Colonic mucosa (tissue), 4 donors: ENCODE measurements around the gene DLX2. TPM values are rescaled to one million over a fixed set of nuclear protein-coding genes. Genes with fewer than 3 reads are reported as not detected.

ENCODE experiments used
- DNase-seq: peaks from one replicate; pipeline ENCODE4 v3.0.0-alpha.2; 2020
- H3K27ac ChIP-seq: fragments of 200-600 bp; one replicate; pipeline ENCODE4 v1.8.0; 2021
- H3K27me3 ChIP-seq: fragments of 200-600 bp; one replicate; pipeline ENCODE4 v1.8.0; 2021
- H3K36me3 ChIP-seq: fragments of 200-600 bp; one replicate; pipeline ENCODE4 v1.8.0; 2021
- H3K4me1 ChIP-seq: fragments of 200-600 bp; one replicate; pipeline ENCODE4 v1.8.0; 2021; ENCODE audit warnings: mild to moderate bottlenecking
- H3K4me3 ChIP-seq: fragments of 200-600 bp; one replicate; pipeline ENCODE4 v1.8.0; 2021
- H3K9ac ChIP-seq, 2 donors: one replicate each; pipeline ENCODE4 v1.7.0; 2013; ENCODE audit warnings: control low read depth in 2 of 2, low read depth in 2 of 2, low read length in 2 of 2
- H3K9me3 ChIP-seq: fragments of 200-600 bp; one replicate; pipeline ENCODE4 v1.8.0; 2021
- CTCF ChIP-seq: fragments of 200-600 bp; IDR thresholded peaks from one replicate; pipeline ENCODE4 v1.8.0; 2022; ENCODE audit warnings: antibody characterized with exemption, mild to moderate bottlenecking
- intact Hi-C: fragments of 100-400 bp; cut with DNase I; formaldehyde crosslinking; loops from one replicate; pipeline ENCODE4 v1.14.1; 2022
- total RNA-seq, 2 donors: library from RNA; stranded (reverse); fragmentation: NEBNext Ultra II Directional in 1 of 2; extraction: Animal tissue kit (Norgen Biotek cat#: 25700) in 1 of 2; gene quantifications; one replicate each; pipeline ENCODE4 v1.2.1, GENCODE V29; 2021
- donor health status: healthy.
- donor health status: DM: no; HTN: no; CAD: no.
- donor health status: DM: no; HTN: no; CAD: no.

DLX2 gene
- total RNA-seq, 2 donors from 2014 or later: not detected

- intact Hi-C loops: no loop called here
- H3K9me3 ChIP-seq: no peaks in the 10 kb centered on the region
- no peaks in the 10 kb centered on the region for H3K4me1 ChIP-seq
- H3K9ac ChIP-seq: no peak overlapping the region
- no peak overlapping the region for H3K27ac ChIP-seq
- no peak overlapping the region for H3K4me3 ChIP-seq
- no peaks in the 10 kb centered on the region for H3K36me3 ChIP-seq
- DNase-seq: no peak
- TF ChIP-seq CTCF: no peak
- H3K27me3 ChIP-seq: no peaks in the 10 kb centered on the region
Observed at GRCh38 chr2:172113617-172114016, 10.9 kb upstream of the DLX2 start.

DNA sequence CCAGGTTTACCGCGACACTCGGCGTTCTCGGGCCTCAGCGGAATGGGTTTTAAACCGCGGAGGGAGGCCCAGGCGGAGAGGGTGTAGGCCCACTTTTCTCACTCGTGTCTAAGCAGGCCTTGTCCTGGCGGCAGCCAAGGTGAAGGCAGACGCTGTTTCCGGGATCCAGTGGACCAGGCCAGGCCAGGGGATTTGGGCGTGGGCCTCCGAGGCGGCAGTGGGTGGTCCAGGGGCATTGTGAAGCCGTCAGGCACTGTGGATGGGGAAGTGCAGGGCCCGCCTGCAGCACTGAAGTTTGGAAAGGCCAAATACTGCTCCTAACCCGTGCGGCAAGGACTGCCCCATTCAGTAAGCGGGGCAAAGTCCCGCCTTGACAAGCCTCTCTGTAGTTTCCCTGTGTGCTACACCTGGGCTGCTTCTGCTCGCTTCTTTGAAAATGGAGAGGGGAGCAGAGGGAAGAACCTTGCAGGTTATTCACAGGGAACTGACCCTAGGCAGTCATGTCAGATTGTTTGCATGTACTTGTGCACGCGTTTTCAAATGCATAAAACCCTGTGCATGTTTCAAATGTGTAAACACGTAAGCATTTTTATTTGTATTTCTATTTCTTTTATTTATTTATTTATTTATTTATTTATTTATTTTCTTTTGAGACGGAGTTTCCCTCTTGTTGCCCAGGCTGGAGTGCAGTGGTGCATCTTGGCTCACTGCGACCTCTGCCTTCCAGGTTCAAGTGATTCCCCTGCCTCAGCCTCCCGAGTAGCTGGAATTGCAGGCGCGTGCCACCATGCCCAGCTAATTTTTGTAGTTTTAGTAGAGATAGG, 7.5 kb upstream of the DLX2 start:
- intact Hi-C loops: loop anchor here (10.0 kb wide), 2 partner anchors 405 to 535 kb away; no protein-coding TSS in a partner anchor
- no peak for TF ChIP-seq CTCF
- no peaks in the 10 kb centered on the region for H3K36me3 ChIP-seq
- no peak overlapping the region for H3K27ac ChIP-seq
- peaks cover 33% of the 10 kb centered on the region for H3K27me3 ChIP-seq
- DNase-seq: no peak
- H3K9ac ChIP-seq: no peak overlapping the region
- no peak overlapping the region for H3K4me3 ChIP-seq
- H3K9me3 ChIP-seq: no peaks in the 10 kb centered on the region
- H3K4me1 ChIP-seq: peaks cover 3% of the 10 kb centered on the region

GRCh38 chr2:172109256-172109987, 6.7 kb upstream of the DLX2 start:
- TF ChIP-seq CTCF: no peak
- intact Hi-C loops: loop anchor here (10.0 kb wide), 2 partner anchors 405 to 535 kb away; no protein-coding TSS in a partner anchor

DNA sequence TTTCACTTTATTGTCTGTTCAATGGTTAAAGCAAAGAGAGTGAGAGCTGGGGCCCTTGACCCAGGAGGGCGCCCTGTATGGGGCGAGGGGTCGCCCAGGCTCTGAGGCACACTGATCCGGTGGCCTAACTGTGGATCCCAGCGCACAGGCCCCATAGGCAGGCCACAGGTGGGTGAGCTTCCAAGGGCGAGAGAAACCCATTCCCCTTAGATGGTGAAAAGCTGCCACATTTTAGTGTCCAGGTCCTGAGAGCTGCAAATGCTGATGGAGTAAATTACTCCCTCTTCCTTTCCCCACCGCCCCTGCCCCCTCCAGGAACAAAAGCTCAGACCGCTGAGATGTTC, 5.9 kb upstream of the DLX2 start:
- H3K4me1 ChIP-seq: peaks cover 3% of the 10 kb centered on the region
- intact Hi-C loops: loop anchor here (10.0 kb wide), 2 partner anchors 404 to 534 kb away; no protein-coding TSS in a partner anchor
- no peak overlapping the region for H3K4me3 ChIP-seq
- H3K36me3 ChIP-seq: no peaks in the 10 kb centered on the region
- no peak for TF ChIP-seq CTCF
- no peaks in the 10 kb centered on the region for H3K9me3 ChIP-seq
- H3K27ac ChIP-seq: no peak overlapping the region
- no peak overlapping the region for H3K9ac ChIP-seq
- DNase-seq: no peak
- H3K27me3 ChIP-seq: peaks cover 46% of the 10 kb centered on the region

More at GRCh38 chr2:172109256-172109987, 6.7 kb upstream of the DLX2 start:
- DNase-seq: no peak
- H3K4me3 ChIP-seq: no peak overlapping the region
- no peak overlapping the region for H3K27ac ChIP-seq
- peaks cover 41% of the 10 kb centered on the region for H3K27me3 ChIP-seq
- H3K36me3 ChIP-seq: no peaks in the 10 kb centered on the region
- H3K4me1 ChIP-seq: peaks cover 3% of the 10 kb centered on the region
- H3K9me3 ChIP-seq: no peaks in the 10 kb centered on the region
- H3K9ac ChIP-seq: no peak overlapping the region

- Histone ChIP-seq H3K9me3 (no peaks in the 10 kb centered on the region), H3K9ac (no peak overlapping the region), H3K4me1 (peaks cover 3% of the 10 kb centered on the region), H3K27me3 (peaks cover 52% of the 10 kb centered on the region), H3K36me3 (no peaks in the 10 kb centered on the region), H3K4me3 (no peak overlapping the region), H3K27ac (no peak overlapping the region)
- DNase-seq: no peak
- intact Hi-C loops: loop anchor here (10.0 kb wide), 2 partner anchors 403 to 533 kb away; no protein-coding TSS in a partner anchor
- no peak for TF ChIP-seq CTCF
Observed at GRCh38 chr2:172107690-172108586, 5.2 kb upstream of the DLX2 start.
